Posterior vena cava (tissue), 2 donors: Measurements from ENCODE around the gene FAM241B. TPM values are rescaled to one million over a fixed set of nuclear protein-coding genes. Genes with fewer than 3 reads are reported as not detected.
A peak's percentile ranks its signal among the peaks of the same experiment; 100 is the strongest.

ENCODE experiments used
- DNase-seq: peaks from one replicate; pipeline ENCODE4 v3.0.0-alpha.2; 2020; ENCODE audit warnings: low spot score
- intact Hi-C, 2 donors: fragments of 100-400 bp; cut with DNase I; formaldehyde crosslinking; loops; one replicate each; pipeline versions ENCODE4 v1.14.1 to v1.14.2; 2022 to 2023
- total RNA-seq, 2 donors: library from RNA; stranded (reverse); fragmentation: NEBNext Ultra II Directional; extraction: Animal tissue kit (Norgen Biotek cat#: 25700); gene quantifications; one replicate each; pipeline ENCODE4 v1.2.1, GENCODE V29; 2021
- donor health status: DM: yes; HTN: yes; CAD: no.
- donor health status: DM: yes; HTN: yes; CAD: no.

The FAM241B gene
- total RNA-seq, 2 donors from 2014 or later: 2.2 to 3.1 TPM

DNA sequence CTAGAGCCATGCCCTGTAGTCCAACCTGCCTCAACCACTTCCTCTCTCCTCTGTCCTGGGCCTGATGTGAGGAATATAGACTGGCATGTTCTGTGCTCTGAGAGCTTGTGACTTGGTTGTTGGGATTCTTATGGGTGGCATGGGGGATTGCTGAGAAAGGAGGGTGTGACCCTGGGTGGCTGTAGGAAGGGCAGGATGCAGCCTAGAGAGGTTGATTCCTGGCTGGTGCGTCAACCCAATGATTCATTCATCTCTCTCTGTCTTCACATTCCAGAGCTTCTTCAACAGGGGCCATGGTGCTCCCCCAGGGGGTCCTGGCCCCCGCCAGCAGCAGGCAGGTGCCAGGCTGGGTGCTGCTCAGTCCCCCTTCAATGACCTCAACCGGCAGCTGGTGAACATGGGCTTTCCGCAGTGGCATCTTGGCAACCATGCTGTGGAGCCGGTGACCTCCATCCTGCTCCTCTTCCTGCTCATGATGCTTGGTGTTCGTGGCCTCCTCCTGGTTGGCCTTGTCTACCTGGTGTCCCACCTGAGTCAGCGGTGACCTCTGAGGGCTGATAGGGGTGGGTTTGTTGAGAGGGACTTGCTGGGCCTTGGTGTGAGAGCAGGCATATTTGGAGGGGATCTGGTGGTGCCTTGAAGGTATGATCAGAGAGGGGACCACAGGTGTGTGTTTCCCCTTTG, 2.6 kb downstream of the FAM241B start:
- intact Hi-C loops: loop anchor here (10.0 kb wide), 2 partner anchors 208 to 218 kb away; partner anchors contain the start of gene TACR2 (in 1 of the 2)

DNA sequence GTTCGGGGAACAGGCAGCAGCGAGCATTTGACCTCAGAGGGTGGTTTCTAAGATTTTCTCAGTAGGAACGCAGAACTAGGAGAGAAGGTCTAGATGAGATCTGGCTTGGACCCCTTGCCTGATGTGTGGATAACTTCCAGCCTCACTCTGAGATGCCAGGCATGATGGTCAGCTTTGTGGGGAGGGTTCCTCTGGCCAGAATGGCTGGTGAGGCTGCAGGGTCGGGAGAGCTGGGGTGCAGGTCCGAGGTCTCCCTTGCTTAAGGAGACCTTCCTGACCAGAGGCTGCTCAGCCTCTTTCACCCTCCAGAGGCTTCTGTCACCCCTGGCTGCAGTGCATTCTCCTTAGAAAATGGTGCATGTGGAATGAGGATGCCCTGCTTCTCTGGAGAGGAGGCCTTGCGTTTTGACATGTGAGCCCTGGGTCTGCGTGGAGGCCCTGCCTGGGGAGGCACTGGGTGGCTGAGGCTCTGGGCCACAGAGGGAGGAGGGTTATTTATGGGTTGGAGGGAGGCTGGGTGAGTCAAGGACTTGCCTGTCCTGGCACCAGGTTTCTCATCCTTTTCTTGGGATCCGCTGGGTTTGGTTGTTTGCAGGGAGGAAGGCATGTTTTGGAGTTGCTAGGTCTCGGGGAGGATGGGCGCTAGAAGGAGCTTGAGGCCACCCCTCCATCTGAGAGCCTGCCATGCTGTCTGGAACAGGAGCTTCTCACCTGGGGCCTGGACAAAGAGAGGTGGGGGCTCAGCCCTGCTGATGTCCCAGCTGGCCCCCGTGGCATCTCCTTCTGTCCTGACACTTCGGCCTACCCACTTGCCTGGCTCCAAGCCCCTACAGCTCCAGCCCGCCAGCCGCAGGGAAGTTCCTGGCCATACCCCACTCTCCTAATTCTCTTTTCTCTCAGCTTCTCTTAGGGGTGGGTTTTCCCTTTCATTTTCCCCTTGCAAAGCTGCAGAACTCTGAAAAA, 3.9 kb downstream of the FAM241B start:
- intact Hi-C loops: loop anchor here (10.0 kb wide), 2 partner anchors 209 to 219 kb away; partner anchors contain the start of gene TACR2 (in 1 of the 2)
- no peak for DNase-seq

More for the DNA sequence above, 2.6 kb downstream of the FAM241B start:
- no peak for DNase-seq

- intact Hi-C loops: loop anchor here (5.0 to 10.0 kb wide), 3 partner anchors 118 to 220 kb away; partner anchors contain the start of gene TACR2 (in 1 of the 2)
Observed at GRCh38 chr10:69634759-69635425, 4.8 kb downstream of the FAM241B start.

DNA sequence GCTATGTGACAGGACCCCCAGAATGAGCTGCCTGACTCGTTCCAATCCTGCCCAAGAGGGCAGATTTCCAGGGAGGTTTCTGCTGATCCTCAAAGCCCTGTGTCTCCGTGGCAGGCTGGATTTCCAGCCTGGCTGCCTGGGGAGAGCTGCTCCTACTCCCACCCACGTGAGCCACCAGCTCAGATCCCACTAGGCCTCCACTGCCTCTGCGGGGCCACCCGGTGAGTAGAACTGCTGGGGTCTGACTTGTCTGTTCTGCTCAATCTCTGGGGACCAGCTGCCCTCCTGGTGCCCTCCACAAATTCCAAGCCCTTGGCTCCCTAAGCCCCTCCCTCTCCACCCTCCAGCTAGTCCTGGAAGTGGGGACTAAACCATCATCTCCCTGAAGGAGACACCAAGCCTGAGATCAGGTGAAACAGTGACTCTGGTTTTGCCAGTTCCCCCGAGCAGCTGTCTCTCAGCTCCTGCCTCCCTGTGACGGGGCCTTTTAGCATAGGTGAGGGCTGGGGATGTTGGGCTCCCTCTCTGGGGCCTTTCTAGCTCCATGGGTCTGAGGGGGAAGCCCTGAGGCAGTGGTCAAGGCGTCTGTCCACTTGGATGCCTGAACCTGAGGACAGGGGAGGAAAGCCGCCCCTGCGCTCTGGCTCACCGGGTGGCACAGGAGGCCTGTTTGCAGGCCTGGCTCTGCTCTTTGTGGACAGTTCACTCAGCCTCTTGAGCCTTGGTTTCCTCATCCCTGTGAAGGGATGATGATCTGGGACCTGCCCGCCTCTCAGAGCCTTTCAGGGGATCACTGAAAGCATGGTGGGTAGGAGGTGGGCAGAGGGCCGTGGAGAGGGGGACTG, 5.6 kb downstream of the FAM241B start:
- intact Hi-C loops: loop anchor here (5.0 to 10.0 kb wide), 3 partner anchors 118 to 221 kb away; partner anchors contain the start of gene TACR2 (in 1 of the 2)
- DNase-seq: no peak

More at GRCh38 chr10:69634759-69635425, 4.8 kb downstream of the FAM241B start:
- DNase-seq: no peak

- intact Hi-C loops: loop anchor here (5.0 to 10.0 kb wide), 3 partner anchors 119 to 221 kb away; partner anchors contain the start of gene TACR2 (in 1 of the 2)
- no peak for DNase-seq
Observed at GRCh38 chr10:69636273-69636575, 6.2 kb downstream of the FAM241B start.

DNA sequence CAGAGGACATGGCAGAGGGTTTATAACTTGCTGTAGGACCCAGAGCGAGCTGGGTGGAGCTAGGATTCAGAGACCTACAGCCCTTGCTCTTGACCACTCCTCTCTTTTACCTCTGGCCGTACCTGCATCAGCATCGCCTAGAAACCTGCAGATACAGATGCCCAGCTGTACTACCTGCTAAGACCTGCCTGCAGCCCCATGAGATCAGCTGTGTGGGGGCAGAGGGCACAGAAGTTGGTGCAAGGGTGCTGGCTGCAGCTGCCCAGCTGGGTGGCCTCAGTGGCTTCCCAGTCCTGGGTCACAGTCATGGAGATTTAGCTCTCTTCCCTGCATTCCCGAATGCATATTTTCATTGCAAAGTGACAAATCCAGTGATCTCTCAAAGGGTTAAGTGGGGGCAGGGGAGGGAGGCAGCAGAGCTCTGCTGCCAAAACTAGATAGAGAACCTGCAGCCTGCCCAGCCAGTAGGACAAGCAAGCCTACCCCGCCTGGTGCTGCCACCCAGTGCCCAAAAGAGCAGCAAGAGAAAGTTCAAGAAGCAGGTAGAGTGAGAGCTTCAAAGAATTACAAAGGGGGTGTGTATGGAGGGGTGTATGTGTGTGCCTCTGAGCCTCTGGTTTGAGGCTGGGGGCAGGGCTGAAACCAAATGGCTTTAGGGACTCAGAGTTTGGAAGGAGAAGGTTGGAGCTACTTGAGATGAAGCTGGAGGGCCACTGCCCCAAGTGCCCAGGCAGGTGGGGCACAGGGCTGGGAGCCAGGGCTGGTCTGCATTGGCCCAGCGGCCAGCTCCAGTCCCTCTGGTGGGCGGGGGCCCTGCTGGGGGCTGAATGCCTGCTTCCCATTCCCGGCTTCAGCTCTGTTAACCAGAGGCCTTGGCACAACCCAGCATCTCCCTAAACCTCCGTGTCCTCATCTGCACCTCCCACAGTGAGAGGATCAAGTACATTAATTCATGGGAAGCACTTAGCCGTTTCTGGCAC, 6.9 kb downstream of the FAM241B start:
- intact Hi-C loops: loop anchor here (5.0 to 10.0 kb wide), 3 partner anchors 120 to 222 kb away; partner anchors contain the start of gene TACR2 (in 1 of the 2)
- no peak for DNase-seq

- DNase-seq: no peak
- intact Hi-C loops: loop anchor here (5.0 to 10.0 kb wide), 3 partner anchors 121 to 224 kb away; partner anchors contain the start of gene TACR2 (in 1 of the 2)
Observed at GRCh38 chr10:69638642-69639041, 8.6 kb downstream of the FAM241B start.

- intact Hi-C loops: loop anchor here (5.0 to 10.0 kb wide), 5 partner anchors 122 to 1568 kb away; partner anchors contain the start of gene TACR2 (in 1 of the 2)
- DNase-seq: peak; percentile 85
Observed at GRCh38 chr10:69639291-69640195, 9.5 kb downstream of the FAM241B start.

DNA sequence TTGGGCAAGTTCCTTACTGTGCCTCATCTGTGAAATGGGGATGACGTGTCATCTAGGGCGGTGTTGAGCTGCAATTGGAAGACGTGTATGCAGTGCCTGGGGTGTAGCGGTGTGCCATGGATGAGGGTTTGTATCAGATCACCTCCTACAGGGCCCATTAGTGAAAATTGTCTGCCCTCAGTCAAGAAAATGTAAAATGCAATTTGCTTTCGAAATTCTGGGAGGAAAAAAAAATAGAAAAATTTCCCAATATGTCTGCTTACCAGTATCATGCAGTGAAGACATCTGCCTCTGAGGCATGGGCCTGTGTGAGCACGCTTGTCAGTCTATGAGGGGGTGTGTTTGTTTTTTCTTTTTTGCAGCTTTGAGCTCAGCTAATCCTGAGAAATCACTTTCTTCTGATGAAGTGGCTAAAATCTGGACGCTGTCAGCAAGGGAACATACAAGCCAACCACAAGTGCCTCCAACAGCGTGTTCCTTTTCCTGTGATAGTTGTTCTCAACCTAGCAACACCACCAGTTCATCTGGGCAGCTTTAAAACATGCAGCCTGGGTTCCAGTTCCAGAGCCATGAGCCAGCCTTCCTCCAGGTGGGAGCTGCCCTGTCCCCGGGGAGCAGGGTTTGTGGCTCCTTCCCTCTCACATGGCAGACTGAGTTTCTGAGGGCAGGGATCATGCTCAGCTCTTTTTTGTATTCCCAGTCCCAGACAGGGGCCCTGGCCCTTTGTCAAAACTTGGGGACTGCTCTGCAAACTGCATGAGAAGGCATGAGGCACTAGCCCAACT, 10.3 kb downstream of the FAM241B start:
- intact Hi-C loops: loop anchor here in 1 of 2 donors (5.0 to 10.0 kb wide), 2 partner anchors 274 to 1567 kb away; no protein-coding TSS in a partner anchor
- peak; percentile 66 for DNase-seq

DNA sequence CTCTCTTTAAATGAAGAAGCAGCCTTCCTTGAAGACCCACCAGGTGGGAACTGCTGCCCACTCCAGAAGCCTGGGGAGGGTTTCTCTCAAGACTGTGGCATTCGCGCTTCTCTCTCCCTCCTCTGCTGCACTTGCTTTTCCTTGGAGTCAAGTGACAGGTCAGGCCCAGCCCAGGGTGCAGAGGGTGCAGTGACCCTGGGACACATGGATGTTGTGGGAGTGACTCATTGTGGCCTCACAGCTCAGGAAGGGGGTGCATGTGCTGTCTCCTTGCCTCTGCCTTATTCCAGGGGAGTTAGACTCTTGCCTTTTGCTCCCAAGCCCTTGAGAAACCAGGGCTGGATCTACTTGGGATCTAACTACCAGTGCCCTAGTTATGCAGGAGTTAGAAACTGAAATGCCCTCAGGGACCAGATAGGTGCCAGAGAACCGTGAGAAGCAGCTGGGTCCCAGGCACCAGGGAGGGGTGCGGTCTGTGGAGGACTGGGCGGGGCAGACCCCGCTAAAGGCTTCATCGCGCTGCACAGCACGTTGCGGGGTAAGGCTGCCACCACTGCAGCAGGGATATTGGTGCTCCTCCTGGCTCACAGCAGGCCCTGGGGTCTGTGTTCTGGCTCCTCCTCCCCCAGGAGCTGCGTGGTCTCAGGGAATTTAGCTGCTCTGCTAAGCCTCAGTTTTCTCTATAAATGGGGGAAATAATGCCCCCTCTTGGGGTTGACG, 11.4 kb downstream of the FAM241B start:
- DNase-seq: peak; percentile 60
- intact Hi-C loops: loop anchor here in 1 of 2 donors (5.0 to 10.0 kb wide), 2 partner anchors 273 to 1566 kb away; no protein-coding TSS in a partner anchor

DNA sequence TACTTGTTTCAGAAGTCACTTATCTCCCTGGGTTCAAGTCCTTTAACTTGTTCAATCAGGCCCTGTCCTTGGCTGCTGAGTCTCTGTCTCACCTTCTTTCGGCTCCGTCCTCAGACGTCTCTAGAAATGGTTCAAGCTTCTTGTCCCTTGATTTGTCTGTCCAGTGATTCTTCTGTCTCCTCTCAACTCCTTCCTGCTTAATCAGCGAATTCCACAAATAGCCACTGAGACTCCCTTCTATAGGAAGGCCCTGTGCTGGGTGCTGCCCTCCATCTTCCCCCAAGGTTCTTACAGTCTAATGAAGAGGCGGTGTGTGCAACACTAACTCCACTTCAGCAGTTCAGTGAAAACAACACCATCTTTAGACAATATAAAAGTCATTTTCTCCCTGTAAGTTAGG, 12.7 kb downstream of the FAM241B start:
- intact Hi-C loops: loop anchor here in 1 of 2 donors (5.0 to 10.0 kb wide), 2 partner anchors 272 to 1565 kb away; no protein-coding TSS in a partner anchor
- peak; percentile 3 for DNase-seq

DNA sequence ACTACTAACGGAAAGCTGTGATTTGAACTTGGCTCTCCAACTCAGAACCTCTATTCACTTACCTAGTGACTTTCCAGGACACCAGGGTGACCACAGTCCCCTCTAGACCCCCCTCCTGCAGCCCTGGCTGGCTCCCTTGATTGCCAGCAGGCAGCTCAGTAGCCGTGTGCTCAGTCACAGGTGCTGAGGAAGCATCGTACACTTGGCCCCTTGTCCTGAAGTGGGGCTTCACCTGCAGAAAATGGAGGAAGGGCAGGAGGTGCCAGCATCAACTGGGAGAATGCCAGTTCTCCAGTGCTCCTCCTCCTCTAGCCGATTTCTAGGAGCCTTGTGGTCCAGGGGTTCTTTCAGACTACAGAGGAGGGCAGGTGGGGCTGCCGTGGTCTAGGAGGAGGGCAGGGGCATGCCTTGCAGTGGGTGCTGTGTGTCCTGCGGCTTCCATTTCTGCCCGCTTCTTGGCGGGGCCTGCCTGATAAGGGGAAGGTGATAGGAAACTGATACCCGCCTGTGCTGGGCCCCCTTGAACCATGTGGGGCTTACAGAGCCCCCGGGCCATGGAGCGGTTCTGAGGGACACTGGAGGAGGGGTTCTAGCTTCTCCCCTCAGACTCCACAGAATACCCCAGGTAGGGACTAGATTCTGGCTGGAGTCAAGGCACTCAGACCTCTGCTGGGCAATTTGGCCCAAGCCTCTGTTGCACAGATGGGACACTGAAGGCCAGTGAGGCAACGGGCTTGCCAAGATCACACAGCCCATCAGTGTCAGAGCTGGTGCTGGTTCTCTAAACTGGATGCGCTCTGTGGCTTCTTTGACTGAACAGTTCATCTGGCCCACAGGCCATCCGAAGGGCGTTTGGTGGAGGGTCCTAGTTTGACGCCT, 14.0 kb downstream of the FAM241B start:
- intact Hi-C loops: loop anchor here in 1 of 2 donors (5.0 to 10.0 kb wide), 2 partner anchors 271 to 1563 kb away; no protein-coding TSS in a partner anchor
- peak; percentile 72 for DNase-seq

- DNase-seq: peak; percentile 85
- intact Hi-C loops: loop anchor here (5.0 to 10.0 kb wide), 3 partner anchors 270 to 1563 kb away; no protein-coding TSS in a partner anchor
Observed at GRCh38 chr10:69644658-69645295, 14.7 kb downstream of the FAM241B start.
